ENCODE results near the gene ZFP90. TPM values are rescaled to one million over a fixed set of nuclear protein-coding genes. Genes with fewer than 3 reads are reported as not detected.
"Not testable (repeated sequence)": the region's sequence is repeated elsewhere in the genome, so short reads cannot be mapped to it uniquely, and the experiment has no call there.

ZFP90 gene
- 35.9 TPM for total RNA-seq

DNA sequence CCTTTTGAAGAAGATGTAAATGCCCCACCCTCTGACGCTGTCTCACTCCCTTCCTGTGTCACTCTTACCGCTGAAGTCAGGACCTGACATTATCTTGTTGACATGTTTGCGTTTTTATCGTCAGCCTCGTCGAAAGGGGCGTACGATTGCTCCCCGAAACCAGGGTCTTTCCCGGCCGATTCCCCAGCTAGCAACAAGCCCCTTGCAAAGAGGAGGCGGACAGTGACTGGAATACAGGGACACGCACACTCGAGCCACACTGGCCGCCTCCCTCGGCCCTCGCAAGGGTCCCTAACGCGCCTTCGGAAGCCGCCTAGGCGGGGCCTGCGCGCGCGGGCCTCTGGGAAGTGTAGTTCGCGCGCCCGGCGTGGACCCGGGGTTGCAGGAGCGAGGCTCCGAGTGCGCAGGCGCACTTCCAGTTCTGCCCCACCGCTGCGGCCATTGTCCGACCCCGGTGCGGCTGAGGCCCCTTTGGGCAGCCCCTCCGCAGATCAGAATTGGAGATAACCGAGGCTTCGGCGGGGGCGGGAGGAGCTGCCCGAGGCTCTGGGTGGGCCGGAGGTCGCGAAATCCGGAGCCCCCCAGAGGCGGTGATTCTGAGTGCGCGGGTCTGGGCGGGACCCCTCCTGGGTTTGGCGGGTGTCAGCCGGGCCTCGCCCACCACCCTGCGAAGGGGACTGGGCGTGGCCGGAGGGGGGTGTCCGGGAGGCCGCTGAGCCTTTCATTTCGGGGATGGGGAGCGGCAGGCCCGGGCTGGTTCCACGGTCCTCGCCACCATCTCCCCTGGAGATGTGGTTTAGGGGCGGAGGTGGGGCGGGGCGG is at the start of gene ZFP90:
Gene ZFP90 (plus strand): TSS at position 412 of the 822 bp plus-strand sequence. CDS start 502 bp downstream, outside the sequence.
- DNase-seq = peak; percentile 97

GRCh38 chr16:68490358-68490757 is 48.7 kb upstream of the ZFP90 start:
- no peak for DNase-seq

DNA sequence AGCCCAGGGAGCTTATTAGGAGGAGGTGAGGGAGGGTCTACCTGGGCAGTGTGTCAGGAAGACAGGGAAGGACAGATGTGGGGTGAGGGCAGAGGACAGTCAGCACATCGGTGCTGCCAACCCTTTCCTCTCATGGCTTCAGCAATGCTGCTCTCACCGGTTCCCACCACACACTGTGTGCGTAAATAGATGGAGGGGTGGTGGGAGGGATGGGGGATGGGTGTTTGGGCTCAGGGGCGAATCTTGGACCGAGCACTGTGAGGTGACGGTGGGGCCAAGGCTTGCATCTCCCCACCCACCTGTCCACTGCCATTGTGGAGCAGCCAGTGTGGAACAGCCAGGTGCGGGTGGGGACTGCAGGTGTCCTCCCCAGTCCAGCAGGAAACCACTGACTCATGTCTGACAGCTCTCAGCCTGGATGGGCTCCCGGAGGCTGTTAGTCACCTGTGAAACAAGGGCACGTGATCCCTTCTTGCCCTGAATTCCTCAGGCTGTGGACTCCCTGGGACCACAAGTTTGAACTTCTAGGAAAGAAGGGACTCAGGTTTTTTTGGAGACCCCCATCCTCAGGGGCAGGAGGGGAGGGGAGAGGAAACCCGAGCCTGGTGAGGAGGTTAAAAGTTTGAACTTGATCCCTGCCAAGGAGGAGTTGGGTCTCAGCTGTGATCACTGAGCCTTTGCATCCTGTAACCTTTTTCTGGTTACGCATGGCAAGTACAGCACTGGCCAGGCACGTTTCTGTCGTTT is 48.1 kb upstream of the ZFP90 start:
- no peak for DNase-seq

DNA sequence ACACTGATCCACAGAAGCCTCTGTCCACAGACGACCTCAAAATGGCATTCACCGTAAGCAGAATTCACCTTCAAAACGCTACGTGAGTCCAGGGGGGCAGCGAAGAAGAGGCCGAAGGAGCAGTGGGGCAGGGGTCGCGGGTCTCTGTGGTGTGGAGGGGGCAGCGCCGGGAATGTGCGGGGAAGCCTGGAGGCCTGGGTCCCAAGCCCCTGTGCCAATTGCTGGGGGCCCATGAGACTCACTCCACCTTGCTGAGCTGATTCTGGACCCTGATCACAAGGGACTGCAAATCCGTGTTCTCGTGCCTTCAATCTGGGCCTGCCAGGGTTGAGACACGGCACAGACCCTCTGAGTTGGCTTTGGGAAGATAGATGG is 47.5 kb upstream of the ZFP90 start:
- DNase-seq = no peak

DNA sequence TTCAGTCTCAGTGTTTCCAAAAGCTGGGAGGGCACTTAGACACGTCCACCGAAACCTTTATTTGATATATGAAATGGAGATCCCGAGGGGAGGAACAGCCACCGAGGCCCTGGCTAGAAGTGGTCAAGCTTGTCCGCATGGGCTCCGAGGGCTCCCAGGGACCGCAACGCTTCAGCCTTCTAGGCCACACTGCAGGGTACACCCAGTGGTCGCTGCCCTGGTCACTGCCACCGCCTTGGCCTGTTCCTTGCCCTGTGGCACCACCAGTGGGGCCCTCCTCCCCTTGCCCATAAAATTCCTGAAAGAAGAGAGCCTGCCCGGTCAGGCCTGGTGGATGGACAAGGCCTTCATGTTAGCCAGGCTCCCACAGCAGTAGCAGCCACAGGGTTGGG is 46.9 kb upstream of the ZFP90 start:
- no peak for DNase-seq

GRCh38 chr16:68492543-68493411 is 46.3 kb upstream of the ZFP90 start:
- no peak for DNase-seq

- DNase-seq = no peak
Measured at GRCh38 chr16:68493412-68494070, 45.5 kb upstream of the ZFP90 start.

- not testable (repeated sequence) for DNase-seq
Measured at GRCh38 chr16:68494261-68494660, 44.8 kb upstream of the ZFP90 start.

DNA sequence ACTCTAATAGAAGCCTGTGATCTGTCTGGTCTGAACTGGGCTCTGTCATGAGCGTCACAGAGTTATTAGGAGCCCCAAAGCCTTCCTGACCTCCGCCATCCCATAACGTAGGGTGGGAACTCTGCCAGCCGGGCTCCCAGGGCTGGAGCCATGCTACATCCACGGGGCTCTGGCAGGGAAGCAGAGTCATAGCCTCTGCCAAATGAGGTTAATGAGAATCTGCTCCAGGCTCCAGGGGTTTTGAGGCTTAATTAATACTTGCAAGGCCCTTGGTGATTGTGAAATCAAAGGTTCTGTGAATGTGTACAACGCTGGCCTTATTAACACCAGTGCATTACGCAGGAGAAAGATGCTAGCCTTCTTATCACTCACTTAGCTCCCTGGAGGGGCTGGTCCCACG is 42.4 kb upstream of the ZFP90 start:
- DNase-seq = no peak

- DNase-seq = peak; percentile 10
Measured at GRCh38 chr16:68499006-68499405, 40.1 kb upstream of the ZFP90 start.

GRCh38 chr16:68503334-68503733 is 35.8 kb upstream of the ZFP90 start:
- DNase-seq = no peak

DNA sequence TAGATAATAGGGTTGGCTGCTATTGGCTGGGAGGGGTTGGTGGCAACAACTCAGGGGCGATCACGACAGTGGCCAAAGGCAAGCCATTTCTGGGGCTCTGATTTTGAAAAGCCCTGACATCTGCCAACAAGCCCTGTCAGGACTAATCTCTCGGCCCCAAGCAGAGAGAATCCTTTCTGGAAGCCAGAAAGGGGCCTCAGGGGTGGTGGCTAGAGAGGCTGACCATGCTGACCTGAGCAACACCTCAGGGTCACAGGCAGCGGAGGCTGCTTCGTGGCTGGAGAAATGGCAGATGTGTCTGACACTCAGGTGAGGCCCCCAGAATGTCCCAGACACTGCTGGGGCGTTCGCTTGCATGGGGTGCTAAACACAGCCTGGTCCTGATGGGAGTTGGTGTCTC is 35.0 kb upstream of the ZFP90 start:
- no peak for DNase-seq

DNA sequence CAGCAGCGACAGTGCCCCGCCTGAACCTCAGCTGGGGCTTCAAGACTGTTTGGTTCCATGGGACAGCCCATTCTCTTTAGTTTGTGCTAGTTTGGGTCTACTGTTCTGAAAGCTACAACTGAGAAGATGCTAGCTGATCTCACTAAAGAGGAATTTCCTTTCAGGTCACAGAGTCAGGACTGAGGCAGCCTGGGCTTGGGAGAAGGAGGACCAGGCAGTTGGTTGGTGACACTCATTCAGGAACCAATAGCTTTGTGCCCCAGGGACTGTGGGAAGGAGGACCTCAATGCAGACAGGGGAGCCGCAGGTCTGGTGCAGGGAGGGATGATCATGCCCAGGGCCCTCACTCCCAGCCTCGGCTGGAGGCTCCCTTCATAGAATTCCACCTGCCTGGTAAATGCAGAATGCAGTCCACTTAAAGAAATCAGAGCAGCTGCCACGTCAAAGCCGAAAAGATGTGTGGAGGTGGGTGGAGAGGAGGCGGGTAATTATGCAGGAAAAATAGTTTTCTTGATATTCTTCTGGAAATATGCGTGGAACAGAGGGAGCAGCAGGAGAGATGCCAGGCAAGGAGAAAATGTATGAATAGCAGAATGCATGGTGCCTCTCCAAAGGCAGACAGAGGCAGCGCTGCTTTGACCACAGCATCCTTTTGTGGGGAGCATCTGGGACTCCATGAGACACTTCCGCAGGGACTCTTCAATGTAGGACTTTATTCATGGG is 32.6 kb upstream of the ZFP90 start:
- DNase-seq = no peak

DNA sequence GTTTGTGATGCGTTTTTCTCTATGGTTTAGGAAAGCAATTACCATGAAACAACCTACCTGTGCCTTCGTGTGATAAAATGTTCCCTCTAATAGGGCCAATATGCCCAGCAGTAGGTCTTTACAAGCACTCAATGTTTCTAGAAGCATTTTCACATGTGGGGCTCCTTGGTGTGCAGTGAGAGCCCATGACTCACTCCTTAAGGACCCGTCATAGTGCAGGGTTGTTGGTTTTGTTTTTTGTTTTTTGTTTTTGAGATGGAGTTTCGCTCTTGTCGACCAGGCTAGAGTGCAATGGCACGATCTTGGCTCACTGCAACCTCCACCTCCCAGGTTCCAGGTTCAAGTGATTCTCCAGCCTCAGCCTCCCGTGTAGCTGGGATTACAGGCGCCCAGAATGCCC is 31.1 kb upstream of the ZFP90 start:
- no peak for DNase-seq

DNA sequence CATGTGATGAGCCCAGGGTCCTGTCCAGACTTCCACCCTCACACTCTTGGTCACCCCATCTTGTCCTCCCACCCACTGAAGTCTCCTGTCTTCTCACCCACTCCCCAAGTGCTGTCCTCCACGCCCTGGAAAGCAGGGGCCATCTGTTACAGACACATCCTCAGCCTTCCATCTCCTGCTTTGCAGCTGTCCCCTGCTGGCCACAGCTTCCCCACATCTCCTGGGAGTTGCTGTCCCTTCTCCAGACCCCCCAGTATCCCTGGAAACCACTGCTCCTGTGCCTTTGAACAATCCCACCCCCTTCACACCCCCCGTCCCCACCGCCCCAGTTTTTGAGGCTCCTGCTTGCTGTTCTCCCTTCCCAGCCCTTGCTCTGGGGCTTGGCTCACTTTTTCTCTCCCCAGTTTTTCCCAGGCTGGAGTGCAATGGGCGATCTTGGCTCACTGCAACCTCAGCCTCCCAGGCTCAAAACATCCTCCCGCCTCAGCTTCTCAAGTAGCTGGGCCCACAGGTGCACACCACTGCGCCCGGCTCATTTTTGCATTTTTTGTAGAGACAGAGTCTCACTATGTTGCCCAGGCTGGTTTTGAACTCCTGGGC is 30.4 kb upstream of the ZFP90 start:
- DNase-seq = no peak

DNA sequence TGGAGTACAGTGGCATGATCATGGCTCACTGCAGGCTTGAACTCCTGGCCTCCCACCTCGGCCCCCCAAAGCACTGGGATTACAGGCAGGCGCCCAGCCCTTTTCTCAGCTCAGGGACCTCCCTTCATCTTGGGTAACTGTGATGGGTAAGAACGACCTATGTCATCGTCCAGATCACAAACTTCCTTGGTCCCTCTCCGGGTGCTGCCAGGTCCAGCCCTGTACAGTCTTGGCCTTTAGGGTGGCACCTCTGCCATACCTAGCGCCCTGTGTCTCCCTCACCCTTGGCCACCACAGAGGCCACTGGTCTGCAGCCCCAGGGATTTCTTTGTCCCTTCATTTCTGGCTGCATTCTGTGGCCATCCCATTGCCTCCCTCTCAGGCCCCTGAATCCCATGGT is 29.7 kb upstream of the ZFP90 start:
- no peak for DNase-seq

GRCh38 chr16:68510775-68511174 is 28.3 kb upstream of the ZFP90 start:
- no peak for DNase-seq

GRCh38 chr16:68512183-68512582 is 26.9 kb upstream of the ZFP90 start:
- DNase-seq = no peak

GRCh38 chr16:68512742-68513141 is 26.3 kb upstream of the ZFP90 start:
- DNase-seq = no peak

DNA sequence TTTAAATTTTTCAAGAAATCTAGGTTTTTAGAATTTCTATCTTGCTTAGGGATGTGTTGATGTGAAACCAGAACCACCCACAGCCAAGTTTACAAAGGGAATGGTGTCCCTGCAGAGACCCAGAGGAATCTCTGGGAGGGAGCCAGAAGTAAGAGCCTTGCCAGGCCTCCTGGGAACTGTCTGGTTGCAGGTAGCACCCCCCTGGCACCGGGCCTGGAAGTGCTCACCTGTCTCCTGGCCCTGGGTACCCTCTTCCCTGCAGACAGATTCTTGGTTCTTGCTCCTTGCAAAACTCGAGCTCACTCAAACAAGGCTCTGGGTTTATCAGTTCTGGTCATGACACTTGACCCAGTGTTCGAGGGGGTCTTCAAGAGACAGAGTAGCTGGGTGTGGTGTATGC is 24.6 kb upstream of the ZFP90 start:
- no peak for DNase-seq

GRCh38 chr16:68517606-68518166 is 21.4 kb upstream of the ZFP90 start:
- DNase-seq = no peak

Measured in tongue (tissue), 2 donors.